Glomerular visceral epithelial cell (primary cell): ENCODE measurements around the gene GDPGP1.
A peak's percentile ranks its signal among the peaks of the same experiment; 100 is the strongest.
"Not testable (repeated sequence)": the region's sequence is repeated elsewhere in the genome, so short reads cannot be mapped to it uniquely, and the experiment has no call there.

Experiments
- DNase-seq: peaks from one replicate; pipeline ENCODE4 v3.0.0-alpha.2; 2016; ENCODE audit errors: extremely low spot score

Gene GDPGP1

GRCh38 chr15:90260731-90261130, 26.7 kb downstream of the GDPGP1 start:
- DNase-seq = not testable (repeated sequence)

DNA sequence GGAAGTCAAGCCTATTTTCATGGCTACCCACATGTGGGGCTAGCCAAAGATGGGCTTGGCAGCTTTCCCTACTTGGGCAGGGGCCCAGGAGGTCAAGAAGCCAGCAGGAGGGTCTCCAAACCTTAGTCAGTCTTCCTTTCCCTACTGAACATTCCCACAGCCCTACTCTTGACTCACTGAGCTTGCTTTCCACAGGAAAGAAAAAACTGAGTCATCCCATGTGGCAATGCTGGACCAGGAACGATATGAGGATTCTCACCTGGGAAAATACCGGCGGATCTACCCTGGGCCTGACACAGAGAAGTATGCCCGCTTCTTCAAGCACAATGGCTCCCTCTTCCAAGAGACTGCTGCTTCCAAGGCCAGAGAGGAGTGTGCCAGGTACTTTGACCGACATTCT, 27.8 kb downstream of the GDPGP1 start:
- peak; percentile 45 for DNase-seq

DNA sequence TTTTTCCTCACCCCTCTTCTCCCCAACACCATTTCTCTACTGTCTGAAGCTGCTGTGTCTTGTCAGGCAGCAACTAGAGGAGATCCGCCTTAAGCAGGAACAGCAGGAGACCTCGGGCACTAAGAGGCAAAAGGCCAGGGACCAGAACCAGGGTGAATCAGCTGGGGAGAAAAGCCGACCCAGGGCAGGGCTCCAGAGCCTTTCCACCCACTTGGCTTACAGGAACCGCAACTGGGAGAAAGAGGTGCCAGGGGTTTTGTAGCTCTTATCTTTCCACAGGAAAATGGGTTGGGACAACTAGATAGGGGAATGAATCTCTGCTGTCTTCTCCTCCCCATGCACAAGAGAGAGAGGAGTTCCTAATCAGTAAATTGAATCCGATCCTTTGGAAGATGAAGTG, 28.4 kb downstream of the GDPGP1 start:
- no peak for DNase-seq

DNA sequence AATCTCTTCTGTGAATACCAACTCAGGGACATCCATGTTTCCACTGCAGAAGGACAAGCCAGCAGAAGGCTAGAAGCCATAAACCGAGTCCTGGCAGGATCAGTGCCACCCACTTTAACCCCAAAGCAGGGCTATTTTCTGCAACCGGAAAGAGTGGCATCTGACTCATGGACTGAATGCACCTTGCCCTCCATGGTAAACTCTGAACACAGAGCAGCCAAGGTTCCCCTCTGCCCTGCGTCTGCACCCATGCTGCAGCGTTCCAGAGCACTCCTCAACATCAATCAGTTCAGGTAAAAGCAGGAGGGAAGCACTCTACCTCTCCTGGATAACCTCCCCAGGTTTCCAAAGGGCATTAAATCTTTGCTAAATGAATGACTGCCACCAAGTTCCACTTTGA, 30.7 kb downstream of the GDPGP1 start:
- peak; percentile 16 for DNase-seq

DNA sequence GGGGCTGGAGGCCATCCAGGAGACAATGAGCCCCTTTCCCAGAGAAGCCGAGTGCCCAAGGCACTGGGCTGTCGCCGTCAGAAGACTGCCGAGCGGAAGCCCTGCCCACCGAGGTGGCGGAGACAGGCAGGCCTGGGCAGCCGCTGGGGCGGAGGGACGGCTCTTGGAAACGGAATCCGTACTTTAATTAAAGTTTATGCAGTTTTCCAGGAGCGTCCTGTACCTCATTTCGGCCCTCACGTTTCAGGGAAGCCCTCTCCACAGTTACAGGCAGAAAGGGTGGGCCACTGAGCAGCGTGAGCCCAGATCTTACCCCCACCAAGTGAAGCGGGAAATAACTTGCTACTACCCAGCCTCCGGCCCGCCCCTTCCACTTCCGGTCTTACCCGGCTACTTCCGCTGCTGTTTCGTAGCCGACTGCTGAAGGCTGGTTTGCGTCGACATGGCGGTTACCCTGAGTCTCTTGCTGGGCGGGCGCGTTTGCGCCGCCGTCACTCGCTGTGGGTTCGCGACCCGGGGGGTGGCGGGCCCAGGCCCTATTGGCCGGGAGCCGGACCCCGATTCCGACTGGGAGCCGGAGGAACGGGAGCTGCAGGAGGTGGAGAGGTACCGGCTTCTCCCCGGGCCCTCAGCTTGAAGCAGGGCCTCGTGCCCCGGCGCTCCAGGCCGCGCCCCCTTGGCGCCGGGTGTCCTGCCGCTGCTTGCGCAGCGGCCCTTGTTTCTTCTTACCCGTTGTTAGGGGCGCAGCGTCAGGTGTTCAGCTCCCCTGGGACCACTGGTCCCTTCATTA, 31.5 kb downstream of the GDPGP1 start, which contains the start of gene NGRN:
Gene NGRN (plus strand): TSS at position 402 of the 790 bp plus-strand sequence. CDS start 41 bp downstream, at position 443.
- peak; percentile 85 for DNase-seq

- DNase-seq = peak; percentile 40
These were observed 32.0 kb downstream of the GDPGP1 start for GRCh38 chr15:90266061-90266431.

DNA sequence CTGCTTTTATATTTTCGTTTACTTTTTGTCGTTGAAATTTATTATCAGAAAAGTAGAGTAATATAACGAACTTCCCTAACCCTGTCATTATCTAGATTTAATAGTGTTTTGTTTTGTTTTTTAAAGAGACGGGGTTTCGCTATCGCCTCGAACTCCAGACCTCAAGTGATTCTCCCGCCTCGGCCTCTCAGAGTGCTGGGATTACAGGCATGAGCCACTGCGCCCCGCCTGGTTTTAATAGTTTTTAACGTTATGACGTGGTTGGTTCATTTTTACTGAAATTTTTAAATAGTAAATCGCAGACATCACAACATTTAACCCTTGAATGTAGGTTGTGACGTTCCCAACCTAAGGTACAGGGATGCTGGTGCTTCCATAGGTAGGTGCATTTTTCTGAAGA, 32.5 kb downstream of the GDPGP1 start:
- DNase-seq = peak; percentile 18

- DNase-seq = no peak
These were observed 34.4 kb downstream of the GDPGP1 start for GRCh38 chr15:90268415-90268814.

DNA sequence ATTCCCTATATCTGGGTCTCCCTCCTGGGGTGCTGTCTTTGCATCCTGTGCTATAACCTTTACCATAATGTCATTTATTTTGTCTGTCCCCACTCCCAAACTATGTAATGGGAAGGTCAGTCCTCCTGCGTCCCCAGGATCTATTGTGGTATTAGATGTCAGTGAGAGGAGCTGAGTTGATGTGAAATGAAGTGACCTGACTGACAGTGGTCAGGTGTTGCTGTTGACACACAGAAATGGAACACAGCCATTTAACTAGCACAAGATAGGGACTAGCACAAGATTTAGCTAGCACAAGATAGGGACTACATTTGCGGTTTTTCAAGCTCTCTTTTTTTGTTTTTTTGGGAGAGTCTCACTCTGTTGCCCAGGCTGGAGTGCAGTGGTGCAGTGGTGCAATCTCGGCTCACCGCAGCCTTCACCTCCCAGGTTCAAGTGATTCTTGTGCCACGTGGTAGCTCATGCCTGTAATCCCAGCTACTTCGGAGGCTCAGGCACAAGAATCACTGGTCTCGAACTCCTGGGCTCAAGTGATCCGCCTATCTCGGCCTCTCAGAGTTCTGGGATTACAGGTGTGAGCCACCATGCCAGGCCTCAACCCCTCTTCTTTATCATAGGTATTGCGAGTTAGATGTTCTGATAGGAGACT, 36.6 kb downstream of the GDPGP1 start:
- no peak for DNase-seq

DNA sequence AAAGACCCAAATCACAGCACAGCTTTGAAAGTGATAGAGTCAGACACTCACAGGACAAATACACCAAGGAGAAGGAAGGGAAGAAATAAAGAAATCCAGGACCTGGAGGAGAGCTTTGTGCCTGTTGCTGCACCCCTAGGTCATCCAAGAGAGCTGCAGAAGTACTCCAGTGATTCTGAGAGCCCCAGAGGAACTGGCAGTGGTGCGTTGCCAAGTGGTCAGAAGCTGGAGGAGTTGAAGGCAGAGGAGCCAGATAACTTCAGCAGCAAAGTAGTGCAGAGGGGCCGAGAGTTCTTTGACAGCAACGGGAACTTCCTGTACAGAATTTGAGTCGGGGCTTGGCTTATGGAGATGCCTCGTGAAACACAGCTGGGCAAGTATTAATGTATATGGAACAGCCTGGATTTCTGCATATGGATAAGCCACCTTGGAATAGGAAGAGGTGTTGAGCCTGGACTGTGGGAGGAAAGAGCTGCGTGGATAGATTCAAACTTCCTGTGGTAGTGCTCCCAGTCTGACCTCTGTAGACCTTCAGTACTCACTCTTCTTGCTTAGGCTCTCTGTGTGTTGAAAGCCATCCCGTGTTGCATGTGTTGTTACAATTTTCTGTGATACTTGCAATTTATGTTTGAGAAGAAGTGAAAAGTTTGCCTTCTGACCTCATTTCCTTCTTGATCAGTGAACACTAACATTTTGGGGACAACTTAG, 37.6 kb downstream of the GDPGP1 start:
- DNase-seq = no peak

GRCh38 chr15:90278467-90278866, 44.5 kb downstream of the GDPGP1 start:
- DNase-seq = not testable (repeated sequence)

- not testable (repeated sequence) for DNase-seq
These were observed 46.7 kb downstream of the GDPGP1 start for GRCh38 chr15:90280743-90281142.

GRCh38 chr15:90281637-90282036, 47.6 kb downstream of the GDPGP1 start:
- DNase-seq = not testable (repeated sequence)

DNA sequence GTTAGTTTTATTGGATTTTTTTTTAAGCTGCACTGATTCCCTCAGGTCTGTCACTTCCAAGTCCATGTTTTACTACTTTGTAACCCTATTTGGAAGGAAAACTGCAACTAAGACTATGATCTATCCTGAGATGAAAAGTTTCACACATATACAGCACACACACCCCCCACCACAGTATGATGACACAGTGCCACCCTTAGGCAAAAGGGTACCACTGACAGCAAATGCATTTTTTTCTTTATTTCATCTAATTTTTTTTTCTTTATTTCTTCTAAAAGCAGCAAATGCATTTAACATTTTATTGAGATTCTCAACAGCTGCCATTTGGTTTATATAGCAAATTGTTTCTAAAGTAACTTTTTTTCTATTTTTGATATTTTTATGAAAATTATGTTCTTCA, 52.7 kb downstream of the GDPGP1 start:
- DNase-seq = peak; percentile 45

GRCh38 chr15:90287101-90287500, 53.1 kb downstream of the GDPGP1 start:
- DNase-seq = no peak

- DNase-seq = no peak
These were observed 53.9 kb downstream of the GDPGP1 start for GRCh38 chr15:90287946-90288345.

GRCh38 chr15:90291679-90292356, 57.8 kb downstream of the GDPGP1 start:
- peak; percentile 27 for DNase-seq

- DNase-seq = peak; percentile 69
These were observed 59.2 kb downstream of the GDPGP1 start for GRCh38 chr15:90293040-90293810.

DNA sequence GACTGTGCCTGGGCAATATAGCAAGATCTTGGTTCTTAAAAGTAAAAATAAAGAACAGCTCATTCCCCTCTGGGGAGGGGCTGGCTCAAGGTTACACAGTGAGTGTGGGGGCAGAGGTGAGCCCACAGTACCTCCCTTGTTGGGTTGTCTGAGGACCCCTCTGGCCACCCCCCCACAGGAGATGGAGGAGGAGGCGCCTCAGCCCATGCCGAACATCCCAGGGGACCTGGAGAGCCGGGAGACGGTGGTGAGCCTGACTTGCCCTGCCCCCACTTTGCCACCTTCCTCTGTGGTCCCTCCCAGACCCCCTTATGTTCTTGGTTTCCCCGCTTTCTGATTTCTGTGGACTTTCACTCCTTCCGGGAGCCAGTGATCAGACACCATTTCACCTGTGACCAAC, 60.1 kb downstream of the GDPGP1 start:
- DNase-seq = no peak

- DNase-seq = no peak
These were observed 60.7 kb downstream of the GDPGP1 start for GRCh38 chr15:90294601-90295269.

DNA sequence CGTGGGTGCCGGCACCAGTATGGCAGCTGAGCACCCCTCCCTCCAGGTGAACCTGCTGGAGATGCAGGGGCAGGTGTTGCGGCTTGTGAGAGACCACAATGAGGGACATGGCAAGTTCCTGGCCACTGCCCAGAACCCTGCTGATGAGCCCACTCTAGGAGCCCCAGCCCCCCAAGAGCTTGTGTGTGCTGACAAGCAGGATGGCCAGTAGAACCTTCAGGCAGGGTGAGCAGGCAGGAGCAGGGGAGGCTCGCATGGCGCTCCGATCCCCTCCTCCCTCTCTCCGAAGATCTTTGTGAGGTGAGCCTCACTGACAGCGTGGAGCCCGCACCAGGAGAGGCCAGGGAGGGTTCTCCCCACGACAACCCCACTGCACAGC, 61.2 kb downstream of the GDPGP1 start:
- no peak for DNase-seq
